Measurements from ENCODE around the gene GLTP. TPM values are rescaled to one million over a fixed set of nuclear protein-coding genes. Genes with fewer than 3 reads are reported as not detected.

Gene GLTP
- total RNA-seq, 2 donors from 2014 or later, result 15.2 to 20.9 TPM

DNA sequence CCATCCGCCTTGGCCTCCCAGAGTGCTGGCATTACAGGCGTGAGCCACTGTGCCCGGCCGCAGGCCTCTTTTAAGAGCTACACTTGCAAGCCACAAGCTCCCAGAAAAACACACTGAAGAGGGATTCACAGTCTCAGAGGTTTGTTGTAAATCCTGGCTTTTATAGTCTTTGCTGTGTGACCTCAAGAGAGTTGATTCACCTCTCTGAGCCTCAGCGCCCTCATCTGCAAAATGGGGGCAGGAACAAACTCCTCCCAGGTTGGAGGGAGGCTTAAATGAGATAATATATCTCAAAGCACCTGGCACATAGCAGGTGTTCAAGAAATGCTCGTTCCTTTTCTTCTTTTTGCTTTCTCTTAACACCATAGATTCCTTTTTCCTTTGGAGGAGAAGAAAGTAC, 15.8 kb upstream of the GLTP start:
- no peak overlapping the region for H3K9ac ChIP-seq (ENCODE audit: extremely low read depth, low read length, poor library complexity, severe bottlenecking)
- Mint-ChIP-seq H3K4me1 (peaks cover 19% of the 10 kb centered on the region), H3K27me3 (ENCODE audit: insufficient read depth) (peaks cover 22% of the 10 kb centered on the region), H3K4me3 (no peak overlapping the region), H3K9me3 (no peaks in the 10 kb centered on the region), H3K27ac (no peak overlapping the region), H3K36me3 (ENCODE audit: low read depth) (no peaks in the 10 kb centered on the region)
- no peak overlapping the region for H3K4me3 ChIP-seq (ENCODE audit: low read length)
- no peaks in the 10 kb centered on the region for H3K9me3 ChIP-seq (ENCODE audit: control insufficient read depth, low read length)
- no peak overlapping the region for H3K27ac ChIP-seq (ENCODE audit: low read depth, low read length)
- no peaks in the 10 kb centered on the region for H3K27me3 ChIP-seq (ENCODE audit: control insufficient read depth, insufficient read depth, low read length, poor library complexity, severe bottlenecking)
- 86 to 96% methylated on average over 4 to 6 of the region's 6 CpGs for WGBS, 2 experiments (ENCODE audit: insufficient coverage in 1 of 2, insufficient read length in 1 of 2)
- no peak for DNase-seq
- no peaks in the 10 kb centered on the region for H3K36me3 ChIP-seq (ENCODE audit: control insufficient read depth, insufficient read depth, low read length)
- no peak for TF ChIP-seq CTCF (conservative IDR thresholded peaks at IDR 0.05)
- H3K4me1 ChIP-seq (ENCODE audit: control insufficient read depth, insufficient read depth, low read length), result no peaks in the 10 kb centered on the region

- no peak for DNase-seq
- Histone ChIP-seq H3K9me3 (ENCODE audit: control insufficient read depth, low read length) (no peaks in the 10 kb centered on the region), H3K9ac (ENCODE audit: extremely low read depth, low read length, poor library complexity, severe bottlenecking) (no peak overlapping the region), H3K27ac (ENCODE audit: low read depth, low read length) (no peak overlapping the region), H3K27me3 (ENCODE audit: control insufficient read depth, insufficient read depth, low read length, poor library complexity, severe bottlenecking) (no peaks in the 10 kb centered on the region), H3K4me1 (ENCODE audit: control insufficient read depth, insufficient read depth, low read length) (no peaks in the 10 kb centered on the region), H3K4me3 (ENCODE audit: low read length) (no peak overlapping the region), H3K36me3 (ENCODE audit: control insufficient read depth, insufficient read depth, low read length) (no peaks in the 10 kb centered on the region)
- WGBS, 2 experiments (ENCODE audit: insufficient coverage in 1 of 2, insufficient read length in 1 of 2), result 93% methylated on average over 4 of the region's 4 CpGs; no CpG with 5 or more reads in 1 of the 2 experiments
- H3K4me3 Mint-ChIP-seq, result no peak overlapping the region
- peaks cover 15% of the 10 kb centered on the region for H3K4me1 Mint-ChIP-seq
- H3K27me3 Mint-ChIP-seq (ENCODE audit: insufficient read depth), result peaks cover 20% of the 10 kb centered on the region
- no peak overlapping the region for H3K27ac Mint-ChIP-seq
- no peak for TF ChIP-seq CTCF (conservative IDR thresholded peaks at IDR 0.05)
- H3K9me3 Mint-ChIP-seq, result no peaks in the 10 kb centered on the region
- no peaks in the 10 kb centered on the region for H3K36me3 Mint-ChIP-seq (ENCODE audit: low read depth)
Measured at GRCh38 chr12:109894939-109895338, 14.6 kb upstream of the GLTP start.

- no peaks in the 10 kb centered on the region for H3K36me3 Mint-ChIP-seq (ENCODE audit: low read depth)
- no peak overlapping the region for H3K9ac ChIP-seq (ENCODE audit: extremely low read depth, low read length, poor library complexity, severe bottlenecking)
- 90 to 92% methylated on average over 6 to 7 of the region's 7 CpGs for WGBS, 2 experiments (ENCODE audit: insufficient coverage in 1 of 2, insufficient read length in 1 of 2)
- DNase-seq, result no peak
- no peak overlapping the region for H3K27ac Mint-ChIP-seq
- no peaks in the 10 kb centered on the region for H3K36me3 ChIP-seq (ENCODE audit: control insufficient read depth, insufficient read depth, low read length)
- no peak for TF ChIP-seq CTCF (conservative IDR thresholded peaks at IDR 0.05)
- H3K4me1 ChIP-seq (ENCODE audit: control insufficient read depth, insufficient read depth, low read length), result no peaks in the 10 kb centered on the region
- peaks cover 17% of the 10 kb centered on the region for H3K27me3 Mint-ChIP-seq (ENCODE audit: insufficient read depth)
- no peaks in the 10 kb centered on the region for H3K27me3 ChIP-seq (ENCODE audit: control insufficient read depth, insufficient read depth, low read length, poor library complexity, severe bottlenecking)
- H3K27ac ChIP-seq (ENCODE audit: low read depth, low read length), result no peak overlapping the region
- no peak overlapping the region for H3K4me3 ChIP-seq (ENCODE audit: low read length)
- H3K4me1 Mint-ChIP-seq, result peaks cover 13% of the 10 kb centered on the region
- no peaks in the 10 kb centered on the region for H3K9me3 Mint-ChIP-seq
- no peaks in the 10 kb centered on the region for H3K9me3 ChIP-seq (ENCODE audit: control insufficient read depth, low read length)
- H3K4me3 Mint-ChIP-seq, result no peak overlapping the region
Measured at GRCh38 chr12:109893261-109893995, 13.1 kb upstream of the GLTP start.
